ENCODE data around the gene GRM1.
"Not testable (repeated sequence)": the region's sequence is repeated elsewhere in the genome, so short reads cannot be mapped to it uniquely, and the experiment has no call there.

The GRM1 gene

DNA sequence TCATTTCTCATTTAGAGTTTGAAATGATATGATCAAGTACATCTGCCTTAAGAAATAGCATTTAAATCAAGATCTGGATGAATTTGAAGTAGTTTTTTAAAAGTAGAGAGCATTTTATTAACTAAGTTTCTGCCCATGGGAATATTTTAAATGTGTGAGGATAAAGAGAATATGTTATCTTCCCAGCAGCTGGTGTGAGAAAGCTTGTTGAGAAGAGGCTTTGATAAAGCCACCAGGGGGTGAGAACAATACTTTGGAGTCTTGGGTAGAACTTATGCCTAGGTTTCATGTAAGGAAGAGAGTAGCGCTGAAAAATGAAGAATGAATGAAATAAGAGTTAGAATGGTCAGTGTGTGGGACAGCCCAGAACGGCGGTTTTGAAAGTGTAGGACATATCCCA is 190.2 kb downstream of the GRM1 start:
- no peak for DNase-seq (ENCODE audit: low read depth)
- TF ChIP-seq, protein P1, sequence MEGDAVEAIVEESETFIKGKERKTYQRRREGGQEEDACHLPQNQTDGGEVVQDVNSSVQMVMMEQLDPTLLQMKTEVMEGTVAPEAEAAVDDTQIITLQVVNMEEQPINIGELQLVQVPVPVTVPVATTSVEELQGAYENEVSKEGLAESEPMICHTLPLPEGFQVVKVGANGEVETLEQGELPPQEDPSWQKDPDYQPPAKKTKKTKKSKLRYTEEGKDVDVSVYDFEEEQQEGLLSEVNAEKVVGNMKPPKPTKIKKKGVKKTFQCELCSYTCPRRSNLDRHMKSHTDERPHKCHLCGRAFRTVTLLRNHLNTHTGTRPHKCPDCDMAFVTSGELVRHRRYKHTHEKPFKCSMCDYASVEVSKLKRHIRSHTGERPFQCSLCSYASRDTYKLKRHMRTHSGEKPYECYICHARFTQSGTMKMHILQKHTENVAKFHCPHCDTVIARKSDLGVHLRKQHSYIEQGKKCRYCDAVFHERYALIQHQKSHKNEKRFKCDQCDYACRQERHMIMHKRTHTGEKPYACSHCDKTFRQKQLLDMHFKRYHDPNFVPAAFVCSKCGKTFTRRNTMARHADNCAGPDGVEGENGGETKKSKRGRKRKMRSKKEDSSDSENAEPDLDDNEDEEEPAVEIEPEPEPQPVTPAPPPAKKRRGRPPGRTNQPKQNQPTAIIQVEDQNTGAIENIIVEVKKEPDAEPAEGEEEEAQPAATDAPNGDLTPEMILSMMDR (IDR thresholded peaks at IDR 0.05; ENCODE audit: low read depth, low read length, missing control alignments), result no peak
- no peak overlapping the region for H3K4me3 ChIP-seq (ENCODE audit: low read depth, low read length)

DNA sequence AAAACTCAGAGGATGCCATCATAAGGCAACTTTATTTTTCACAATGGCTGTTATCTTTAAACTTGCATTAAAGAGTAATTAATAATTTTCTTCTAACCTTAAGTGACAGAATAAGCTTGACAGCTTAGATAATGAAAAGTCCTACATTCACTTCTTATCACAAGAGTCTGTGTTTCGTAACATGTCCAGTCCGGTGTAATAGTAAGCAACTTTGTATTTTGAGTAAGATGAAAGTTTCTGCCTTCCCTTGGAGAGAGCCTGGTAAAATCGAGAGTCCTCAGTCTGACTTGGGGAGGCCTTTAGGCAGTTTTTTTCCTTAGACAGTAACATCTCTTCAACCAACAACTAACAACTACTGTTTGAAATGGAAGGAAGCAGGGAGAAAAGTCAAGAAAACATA is 195.6 kb downstream of the GRM1 start:
- TF ChIP-seq, protein P1 (IDR thresholded peaks at IDR 0.05; ENCODE audit: low read depth, low read length, missing control alignments), result no peak
- no peak for DNase-seq (ENCODE audit: low read depth)
- no peak overlapping the region for H3K4me3 ChIP-seq (ENCODE audit: low read depth, low read length)

DNA sequence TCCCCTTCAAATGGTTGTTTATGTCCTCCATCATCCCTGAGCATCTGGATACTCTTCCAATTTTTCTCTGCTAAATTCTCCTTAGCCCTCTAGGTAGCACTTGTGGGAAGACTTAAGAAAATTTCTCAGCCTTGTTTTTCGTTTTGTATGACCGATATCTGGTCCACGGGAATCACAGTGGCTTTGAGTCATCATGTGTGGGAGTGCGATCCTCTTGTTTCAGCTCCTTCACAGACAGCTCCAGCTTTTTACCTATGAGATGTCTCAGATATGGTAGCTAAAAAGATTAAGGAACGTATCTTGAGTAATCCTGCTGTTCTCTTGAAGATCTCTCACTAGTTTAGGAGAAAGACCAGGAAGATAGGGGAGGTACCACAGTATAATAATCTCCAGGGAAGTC is 196.1 kb downstream of the GRM1 start:
- TF ChIP-seq, protein P1 (IDR thresholded peaks at IDR 0.05; ENCODE audit: low read depth, low read length, missing control alignments), result no peak
- no peak overlapping the region for H3K4me3 ChIP-seq (ENCODE audit: low read depth, low read length)

DNA sequence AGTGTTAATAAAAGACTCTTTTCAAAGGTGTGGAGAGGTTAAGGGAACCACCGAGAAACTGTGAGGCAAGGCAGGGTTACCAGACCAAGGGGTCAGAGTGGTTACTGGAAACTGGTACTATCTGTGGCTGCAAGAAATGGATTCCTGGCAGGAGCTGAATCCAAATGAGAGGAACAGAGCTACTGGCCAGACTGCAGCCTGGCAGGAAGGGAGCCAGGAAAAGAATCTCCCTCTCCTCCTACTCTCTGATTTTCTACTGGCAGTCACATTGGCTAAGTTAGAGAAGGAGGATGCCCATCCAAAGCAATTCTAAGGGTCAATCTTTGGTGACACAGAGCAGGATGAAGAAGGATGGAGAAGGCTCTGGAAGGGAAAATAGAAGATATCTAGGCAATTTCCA is 211.5 kb downstream of the GRM1 start:
- DNase-seq (ENCODE audit: low read depth), result no peak
- no peak overlapping the region for H3K4me3 ChIP-seq (ENCODE audit: low read depth, low read length)
- TF ChIP-seq, protein P1 (IDR thresholded peaks at IDR 0.05; ENCODE audit: low read depth, low read length, missing control alignments), result no peak

More for the DNA sequence above, 196.1 kb downstream of the GRM1 start:
- DNase-seq (ENCODE audit: low read depth), result no peak

DNA sequence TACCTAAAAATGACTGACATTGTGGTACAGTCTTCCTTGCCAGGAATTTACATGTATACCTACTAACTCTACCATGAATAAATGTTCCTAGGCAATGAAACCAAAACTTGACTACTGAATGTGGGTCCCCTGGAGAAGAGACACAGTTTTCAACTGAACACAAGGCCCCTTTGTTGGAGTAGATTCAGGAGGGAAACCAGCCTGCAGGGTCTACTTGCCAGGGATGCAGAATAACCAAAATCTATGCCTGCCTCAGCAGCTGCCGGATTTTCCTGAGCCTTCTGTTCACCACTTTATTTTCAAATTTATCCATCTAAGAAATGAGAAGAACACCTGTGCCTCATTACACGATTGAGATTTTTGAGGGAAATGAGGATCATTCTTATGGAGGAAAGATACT is 211.9 kb downstream of the GRM1 start:
- no peak overlapping the region for H3K4me3 ChIP-seq (ENCODE audit: low read depth, low read length)
- TF ChIP-seq, protein P1 (IDR thresholded peaks at IDR 0.05; ENCODE audit: low read depth, low read length, missing control alignments), result no peak
- no peak for DNase-seq (ENCODE audit: low read depth)

DNA sequence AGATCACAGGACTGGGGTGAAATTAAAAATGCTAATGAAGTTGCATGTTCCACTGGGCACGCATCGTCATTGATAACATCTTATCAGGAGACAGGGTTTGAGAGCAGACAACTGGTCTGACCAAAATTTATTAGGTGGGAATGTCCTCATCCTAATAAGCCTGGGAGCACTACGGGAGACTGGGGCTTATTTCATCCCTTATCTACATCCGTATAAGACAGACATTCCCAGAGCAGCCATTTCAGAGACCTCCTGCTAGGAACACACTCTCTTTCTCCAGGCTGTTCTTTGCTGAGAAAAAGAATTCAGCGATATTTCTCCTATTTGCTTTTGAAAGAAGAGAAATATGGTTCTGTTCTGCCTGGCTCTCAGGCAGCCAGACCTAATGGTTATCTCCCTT is 214.8 kb downstream of the GRM1 start:
- not testable (repeated sequence) for DNase-seq (ENCODE audit: low read depth); H3K4me3 ChIP-seq (ENCODE audit: low read depth, low read length)

DNA sequence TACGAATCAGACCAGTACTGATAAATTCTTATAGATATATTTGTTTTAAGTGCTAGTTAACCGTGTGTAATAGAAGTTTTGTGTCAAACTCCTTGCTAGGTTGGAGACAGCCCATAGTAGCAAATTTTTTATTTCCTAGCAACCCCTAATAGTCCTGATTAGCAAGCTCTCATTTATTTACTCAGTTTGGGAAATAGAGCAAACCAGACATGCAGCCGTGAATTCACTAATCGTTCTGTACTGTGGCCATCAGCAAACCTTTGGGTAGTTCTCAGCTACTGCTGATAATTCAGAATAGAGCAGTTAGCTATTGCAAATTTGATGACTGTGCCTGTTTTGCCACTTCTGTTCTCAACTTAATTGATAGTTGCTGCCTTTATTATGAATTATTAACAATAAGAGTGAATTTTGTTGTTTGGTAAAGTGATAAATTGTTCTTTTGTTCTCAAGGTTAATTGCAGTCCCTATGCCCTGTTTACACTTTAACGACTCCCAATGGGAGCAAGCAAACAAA is 215.8 kb downstream of the GRM1 start:
- no peak overlapping the region for H3K4me3 ChIP-seq (ENCODE audit: low read depth, low read length)
- no peak for DNase-seq (ENCODE audit: low read depth)
- TF ChIP-seq, protein P1 (IDR thresholded peaks at IDR 0.05; ENCODE audit: low read depth, low read length, missing control alignments), result no peak

All from GM12864 (cell line).